Activated CD8-positive, alpha-beta memory T cell treated with anti-CD3 and anti-CD28 coated beads for 24 hours (primary cell): ENCODE data around the gene KIR2DL3.
"Not testable (repeated sequence)": the region's sequence is repeated elsewhere in the genome, so short reads cannot be mapped to it uniquely, and the experiment has no call there.

ENCODE experiments used
- DNase-seq: peaks from one replicate; pipeline ENCODE4 v3.0.0-alpha.2; 2020

KIR2DL3 gene

GRCh38 chr19:54738306-54738705, at the start of gene KIR2DL3:
Gene KIR2DL3, plus strand, starts transcription at chr19:54738513. Its CDS starts 33 bp downstream, at chr19:54738546.
- not testable (repeated sequence) for DNase-seq

- DNase-seq, result no peak
Observed at GRCh38 chr19:54691582-54692297, 46.6 kb upstream of the KIR2DL3 start.

- no peak for DNase-seq
Observed at GRCh38 chr19:54692298-54692615, 46.1 kb upstream of the KIR2DL3 start.

GRCh38 chr19:54694648-54695047, 43.7 kb upstream of the KIR2DL3 start:
- DNase-seq, result no peak

- DNase-seq, result no peak
Observed at GRCh38 chr19:54696117-54696548, 42.2 kb upstream of the KIR2DL3 start.

GRCh38 chr19:54696766-54697165, 41.5 kb upstream of the KIR2DL3 start:
- DNase-seq, result no peak

GRCh38 chr19:54697716-54698115, 40.6 kb upstream of the KIR2DL3 start:
- not testable (repeated sequence) for DNase-seq

GRCh38 chr19:54704928-54705327, 33.4 kb upstream of the KIR2DL3 start:
- DNase-seq, result no peak

GRCh38 chr19:54707962-54708361, 30.4 kb upstream of the KIR2DL3 start:
- no peak for DNase-seq

GRCh38 chr19:54708781-54709180, 29.5 kb upstream of the KIR2DL3 start:
- DNase-seq, result no peak

- no peak for DNase-seq
Observed at GRCh38 chr19:54709212-54709948, 28.9 kb upstream of the KIR2DL3 start.

- not testable (repeated sequence) for DNase-seq
Observed at GRCh38 chr19:54709956-54710355, 28.4 kb upstream of the KIR2DL3 start.

- DNase-seq, result no peak
Observed at GRCh38 chr19:54724142-54724541, 14.2 kb upstream of the KIR2DL3 start, which contains the start of gene KIR3DL3. Gene KIR3DL3, plus strand, starts transcription at chr19:54724442. Its CDS starts 55 bp downstream, at chr19:54724497.

- no peak for DNase-seq
Observed at GRCh38 chr19:54724644-54725043, 13.7 kb upstream of the KIR2DL3 start.

GRCh38 chr19:54725321-54725720, 13.0 kb upstream of the KIR2DL3 start:
- DNase-seq, result no peak

GRCh38 chr19:54727562-54727961, 10.8 kb upstream of the KIR2DL3 start:
- DNase-seq, result no peak

- DNase-seq, result no peak
Observed at GRCh38 chr19:54728167-54728566, 10.1 kb upstream of the KIR2DL3 start.

- no peak for DNase-seq
Observed at GRCh38 chr19:54729416-54730188, 8.7 kb upstream of the KIR2DL3 start.

GRCh38 chr19:54731191-54731590, 7.1 kb upstream of the KIR2DL3 start:
- DNase-seq, result no peak

GRCh38 chr19:54738715-54739114, 402 bp downstream of the KIR2DL3 start:
- DNase-seq, result no peak

- DNase-seq, result no peak
Observed at GRCh38 chr19:54739587-54740497, 1.5 kb downstream of the KIR2DL3 start.

- DNase-seq, result not testable (repeated sequence)
Observed at GRCh38 chr19:54741950-54742349, 3.6 kb downstream of the KIR2DL3 start.
